ENCODE data around the gene NRXN3. TPM values are rescaled to one million over a fixed set of nuclear protein-coding genes. Genes with fewer than 3 reads are reported as not detected.

Gene NRXN3
- total RNA-seq, 1 experiment from 2014 or later, result 0.11 TPM

DNA sequence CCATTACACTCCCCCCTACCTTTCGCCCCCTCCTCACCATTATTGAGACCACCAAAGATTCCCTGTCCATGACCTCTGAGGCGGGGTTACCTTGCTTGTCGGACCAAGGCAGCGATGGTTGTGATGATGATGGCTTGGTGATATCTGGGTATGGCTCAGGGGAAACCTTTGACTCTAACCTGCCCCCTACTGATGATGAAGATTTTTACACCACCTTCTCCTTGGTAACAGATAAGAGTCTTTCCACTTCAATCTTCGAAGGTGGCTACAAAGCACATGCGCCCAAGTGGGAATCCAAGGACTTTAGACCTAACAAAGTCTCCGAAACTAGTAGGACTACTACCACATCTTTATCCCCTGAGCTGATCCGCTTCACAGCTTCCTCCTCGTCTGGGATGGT, 1690.9 kb downstream of the NRXN3 start:
- no peak for DNase-seq (ENCODE audit: low read depth)

DNA sequence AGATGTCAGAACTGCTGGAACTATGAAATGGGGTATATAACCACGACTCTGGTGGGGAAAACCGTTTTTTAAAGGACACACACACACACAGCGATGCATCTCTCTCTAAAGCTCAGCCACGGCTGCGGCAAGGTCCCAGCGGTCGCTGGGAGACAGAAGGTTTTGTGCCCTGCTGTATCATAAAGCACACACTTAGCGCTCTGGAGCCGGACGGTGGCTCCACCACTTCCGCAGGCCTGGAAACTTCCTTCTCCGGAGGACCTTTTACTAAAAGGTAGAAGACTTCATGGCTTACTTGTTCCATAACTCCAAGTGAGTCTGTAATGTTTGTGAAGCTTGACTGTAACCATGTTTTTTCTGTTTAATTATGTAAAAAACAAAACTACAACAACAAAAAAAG, 1691.9 kb downstream of the NRXN3 start:
- no peak for DNase-seq (ENCODE audit: low read depth)

- DNase-seq (ENCODE audit: low read depth), result no peak
Observed at GRCh38 chr14:79871136-79871535, 1701.0 kb downstream of the NRXN3 start.

GRCh38 chr14:79878229-79878628, 1708.1 kb downstream of the NRXN3 start:
- DNase-seq (ENCODE audit: low read depth), result no peak

- no peak for DNase-seq (ENCODE audit: low read depth)
Observed at GRCh38 chr14:79878785-79879184, 1708.6 kb downstream of the NRXN3 start.

- no peak for DNase-seq (ENCODE audit: low read depth)
Observed at GRCh38 chr14:79881299-79881698, 1711.1 kb downstream of the NRXN3 start.

GRCh38 chr14:79890527-79890926, 1720.4 kb downstream of the NRXN3 start:
- no peak for DNase-seq (ENCODE audit: low read depth)

DNA sequence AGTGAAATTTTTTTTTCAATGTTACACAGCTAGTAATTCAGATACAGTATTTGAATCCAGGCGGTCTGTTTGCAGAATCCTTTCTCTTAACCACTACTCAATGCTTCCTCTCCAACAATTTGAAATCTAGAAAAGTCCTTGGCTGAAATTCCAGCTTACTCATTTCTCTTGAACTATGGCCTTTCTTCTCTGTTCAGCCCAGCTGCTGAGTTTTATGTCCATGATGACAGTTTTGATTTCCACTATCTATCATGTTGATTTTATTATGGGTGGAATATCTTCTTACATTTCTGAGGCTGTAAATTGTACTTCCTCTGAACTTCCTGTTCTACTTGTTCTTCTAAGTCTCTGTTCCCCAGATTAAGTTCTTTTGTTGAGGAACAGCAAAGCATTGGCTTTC, 1725.8 kb downstream of the NRXN3 start:
- DNase-seq (ENCODE audit: low read depth), result no peak

GRCh38 chr14:79899610-79900009, 1729.4 kb downstream of the NRXN3 start:
- DNase-seq (ENCODE audit: low read depth), result no peak

DNA sequence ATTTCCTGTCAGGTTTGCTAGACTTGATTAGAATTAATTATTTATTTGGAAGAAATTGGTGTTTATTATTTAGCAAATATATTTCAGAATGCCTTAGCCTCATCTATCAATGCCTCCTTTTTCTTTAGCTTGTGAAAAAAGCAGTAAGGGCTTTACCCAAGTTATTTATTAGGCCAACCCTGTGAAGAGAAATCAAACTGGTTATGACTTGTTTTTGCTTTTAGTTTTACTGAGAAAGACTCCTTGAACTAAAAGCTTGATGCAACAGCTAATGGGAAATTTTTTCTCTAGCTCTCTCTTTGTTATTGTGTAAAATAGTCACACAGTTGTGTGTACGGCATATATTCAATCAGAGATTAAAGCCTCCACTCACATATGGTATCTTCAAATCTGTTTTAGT, 1734.3 kb downstream of the NRXN3 start:
- DNase-seq (ENCODE audit: low read depth), result no peak

- no peak for DNase-seq (ENCODE audit: low read depth)
Observed at GRCh38 chr14:79906994-79907393, 1736.8 kb downstream of the NRXN3 start.

DNA sequence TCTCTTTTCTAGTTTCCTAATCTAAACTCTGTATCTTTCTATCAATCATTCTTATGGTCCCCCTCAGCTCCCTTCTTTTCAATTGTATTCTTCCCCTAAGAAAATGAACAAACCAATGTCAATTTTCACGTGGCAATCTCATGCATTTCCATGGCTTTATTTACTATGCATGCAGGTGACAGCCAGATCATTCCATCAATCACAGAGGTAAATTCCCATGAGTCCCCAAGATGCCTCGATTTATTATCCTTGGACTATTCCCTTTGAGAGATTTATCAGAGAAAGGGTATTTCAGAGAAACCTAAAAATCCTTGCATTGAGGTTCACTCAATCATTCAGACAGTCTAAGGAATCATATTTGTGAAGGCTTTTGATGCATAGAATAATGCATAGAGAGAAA, 1739.9 kb downstream of the NRXN3 start:
- no peak for DNase-seq (ENCODE audit: low read depth)

GRCh38 chr14:79911744-79912143, 1741.6 kb downstream of the NRXN3 start:
- no peak for DNase-seq (ENCODE audit: low read depth)

DNA sequence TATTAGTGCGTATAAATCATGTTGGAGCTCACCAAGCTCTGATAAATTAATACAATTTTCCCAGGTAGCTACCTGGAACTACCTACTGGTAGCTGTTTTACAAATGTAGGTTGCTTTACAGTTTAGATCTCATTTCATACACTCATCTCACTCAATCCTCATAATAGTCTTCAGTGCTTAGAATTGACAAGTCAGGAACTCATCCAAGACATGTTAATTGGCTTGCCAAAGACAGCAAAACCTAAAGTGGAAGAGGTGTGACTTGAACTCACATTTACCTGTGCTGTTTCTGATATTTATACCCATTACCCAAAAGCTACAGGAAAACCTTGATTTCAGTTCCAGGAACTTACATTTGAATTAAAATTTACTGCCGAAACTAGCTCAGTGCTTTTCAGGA, 1744.4 kb downstream of the NRXN3 start:
- no peak for DNase-seq (ENCODE audit: low read depth)

DNA sequence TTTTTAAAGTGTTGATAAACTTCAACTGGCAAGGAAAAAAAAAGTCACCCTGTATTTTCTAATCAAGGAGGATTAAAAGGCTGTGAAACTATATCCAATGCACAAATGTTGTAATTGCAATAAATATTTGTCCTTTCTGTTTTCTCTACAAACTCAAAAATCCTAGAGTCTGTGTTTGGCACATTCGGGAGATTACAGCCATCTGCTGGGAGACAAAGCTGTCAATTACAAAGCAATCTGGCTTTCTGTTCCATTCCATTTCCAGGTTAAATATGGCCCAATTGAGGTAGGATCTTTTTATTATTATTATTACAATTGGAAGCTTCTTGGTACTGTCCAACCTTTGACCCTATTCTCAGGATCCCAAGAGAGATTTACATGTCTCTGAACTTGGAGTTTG, 1745.2 kb downstream of the NRXN3 start:
- DNase-seq (ENCODE audit: low read depth), result no peak

GRCh38 chr14:79916281-79916680, 1746.1 kb downstream of the NRXN3 start:
- DNase-seq (ENCODE audit: low read depth), result no peak

GRCh38 chr14:79916892-79917291, 1746.7 kb downstream of the NRXN3 start:
- DNase-seq (ENCODE audit: low read depth), result no peak
